Activated CD8-positive, alpha-beta memory T cell treated with anti-CD3 and anti-CD28 coated beads, Interleukin-2, amount 10 ng/mL, durations not matched to agents 7 days and 5 days (primary cell): Measurements from ENCODE around the gene NLRP1. TPM values are rescaled to one million over a fixed set of nuclear protein-coding genes. Genes with fewer than 3 reads are reported as not detected.

ENCODE experiments used
- total RNA-seq, 2 experiments: library from RNA; stranded (reverse); gene quantifications; one replicate each; pipeline ENCODE4 v1.2.3, GENCODE V29; 2021

The NLRP1 gene
- total RNA-seq, 2 experiments from 2014 or later: 39.1 to 66.6 TPM

Other genes with a start within 250 kb of the NLRP1 start
- gene NUP88, start 164.8 kb downstream of the NLRP1 start, total RNA-seq: 100 to 1,000 TPM; 117 to 123 TPM
- gene RPAIN, start 164.3 kb downstream of the NLRP1 start, total RNA-seq: 10 to 100 TPM; 50.7 to 55.5 TPM
- gene C1QBP, start 145.4 kb downstream of the NLRP1 start, total RNA-seq: 100 to 1,000 TPM; 166 to 240 TPM
- 10 to 100 TPM; 21.9 to 29.4 TPM for gene DHX33, start 115.5 kb downstream of the NLRP1 start, total RNA-seq
- gene DERL2, start 98.3 kb downstream of the NLRP1 start, total RNA-seq: 10 to 100 TPM; 52.5 to 79.0 TPM
- 10 to 100 TPM; 30.8 to 36.4 TPM for gene MIS12, start 97.9 kb downstream of the NLRP1 start, total RNA-seq